ENCODE results near the gene CLK1.

GRCh38 chr2:200814276-200814815, 50.1 kb downstream of the CLK1 start:
- TF ChIP-seq CTCF (IDR thresholded peaks at IDR 0.05; ENCODE audit: insufficient read depth, low read length, poor library complexity, severe bottlenecking) (no peak), EZH2phosphoT487 (conservative IDR thresholded peaks at IDR 0.05; ENCODE audit: low read length) (no peak)
